ENCODE measurements around the gene INPP5A. TPM values are rescaled to one million over a fixed set of nuclear protein-coding genes. Genes with fewer than 3 reads are reported as not detected.

INPP5A gene
- polyA plus RNA-seq, 3 donors: 31.5 to 35.4 (median 33.1) TPM

DNA sequence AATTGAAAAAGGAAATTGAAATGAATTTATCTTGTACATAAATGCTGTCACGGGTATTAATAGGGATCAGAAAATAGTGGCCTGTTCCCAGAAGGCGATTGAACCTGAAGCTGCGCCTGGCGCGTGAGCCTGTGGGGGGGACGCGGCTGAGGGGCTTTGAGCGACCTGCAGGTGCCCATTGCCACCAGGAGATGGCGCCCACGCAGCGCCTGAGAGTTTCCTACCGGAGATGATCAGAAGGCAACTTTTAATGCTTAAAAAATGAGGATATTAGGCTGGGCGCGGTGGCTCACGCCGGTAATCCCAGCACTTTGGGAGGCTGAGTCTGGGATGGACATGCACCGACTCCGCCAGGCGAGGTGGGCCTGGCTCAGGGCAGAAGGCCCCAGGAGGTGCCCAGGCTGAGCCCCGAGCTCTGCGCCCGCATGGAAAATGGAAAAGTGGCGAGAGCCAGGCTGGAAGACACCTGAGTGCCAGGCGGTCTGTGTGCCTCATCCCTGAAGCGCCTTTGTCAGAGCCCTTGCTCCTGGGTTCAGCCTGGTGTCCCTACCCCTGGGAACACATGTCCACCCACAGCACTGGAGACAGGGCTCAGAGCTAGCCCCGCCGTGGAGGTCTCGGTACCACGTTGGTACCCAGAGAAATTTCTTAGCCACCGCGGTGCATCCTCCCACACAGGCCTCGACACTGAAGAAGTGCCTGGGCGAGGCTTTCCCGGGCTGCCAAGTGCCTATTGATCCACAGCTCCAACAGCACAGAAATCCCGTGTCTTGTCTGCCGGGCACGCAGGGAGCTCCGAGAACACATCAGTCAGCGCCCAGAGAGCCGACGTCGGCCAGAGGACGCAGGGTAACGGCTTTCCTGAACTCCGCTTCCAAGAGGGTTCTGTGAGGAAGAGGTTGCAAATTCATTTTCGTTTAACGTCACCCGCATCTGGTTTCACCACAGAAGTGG lies 117.4 kb downstream of the INPP5A start:
- DNase-seq: peak; percentile 61

GRCh38 chr10:132655735-132656134 lies 118.1 kb downstream of the INPP5A start:
- no peak for DNase-seq

DNA sequence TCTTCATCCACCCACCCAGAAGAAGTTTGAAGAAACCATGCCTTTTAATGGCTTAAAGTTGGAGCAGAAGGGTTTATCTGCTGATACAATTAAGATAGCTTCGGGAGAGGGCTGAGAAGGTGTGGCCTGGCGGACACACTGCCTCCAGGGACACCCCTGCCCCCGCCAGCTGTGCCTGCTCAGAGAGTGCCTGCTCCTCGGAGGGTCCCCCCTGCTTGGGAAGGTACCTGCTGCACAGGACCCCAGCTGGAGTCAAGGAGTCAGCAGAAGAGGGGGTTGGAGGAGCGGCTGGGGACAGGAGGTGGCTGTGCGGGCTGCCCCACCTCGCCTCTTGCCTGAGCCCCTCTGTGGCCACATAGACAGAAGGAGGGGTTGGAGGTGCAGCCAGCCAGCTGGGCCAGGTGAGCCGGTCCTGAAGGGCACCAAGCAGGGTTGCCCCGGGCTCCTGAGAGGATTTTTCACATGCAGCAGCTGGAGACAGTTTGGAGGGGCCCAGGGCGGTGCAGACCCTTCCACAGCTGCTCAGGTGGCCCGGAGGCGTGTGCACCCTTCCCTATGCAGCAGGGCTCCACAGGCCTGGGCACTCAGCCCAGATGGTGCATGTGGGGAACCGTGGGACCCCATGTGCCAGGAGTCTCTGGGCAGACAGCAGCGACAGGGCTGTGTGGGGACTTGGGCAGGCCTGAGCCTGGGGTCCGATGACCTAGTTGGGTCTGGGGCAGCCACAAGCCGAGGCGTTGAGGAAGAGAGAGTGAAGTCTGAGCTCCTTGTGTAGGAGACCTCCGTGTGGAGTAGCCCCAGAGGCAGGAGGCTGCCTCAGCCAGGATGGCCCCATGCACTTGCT lies 118.9 kb downstream of the INPP5A start:
- no peak for DNase-seq

- DNase-seq: no peak
These were observed 119.6 kb downstream of the INPP5A start for GRCh38 chr10:132657127-132657706.

DNA sequence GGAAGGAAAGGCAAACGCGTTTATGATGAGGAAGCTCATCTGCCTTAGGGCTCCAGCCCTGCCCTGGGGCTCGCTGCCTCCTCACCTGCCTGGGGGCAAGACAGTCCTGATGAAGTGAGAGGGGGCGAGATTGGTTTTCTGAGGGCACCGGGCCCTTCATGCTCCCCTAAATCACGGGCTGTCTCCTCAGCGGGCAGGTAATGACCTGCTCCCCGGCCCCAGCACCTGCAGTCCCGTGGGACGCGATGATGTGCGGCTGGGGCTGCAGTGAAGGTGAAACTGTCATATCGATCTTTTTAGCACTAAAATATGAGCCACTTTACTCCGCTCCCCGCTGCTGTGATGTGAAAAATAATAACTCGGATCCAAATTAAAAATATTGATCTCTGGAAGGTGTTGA lies 120.2 kb downstream of the INPP5A start:
- no peak for DNase-seq

- no peak for DNase-seq
These were observed 121.1 kb downstream of the INPP5A start for GRCh38 chr10:132658546-132659205.

- DNase-seq: no peak
These were observed 121.9 kb downstream of the INPP5A start for GRCh38 chr10:132659206-132660091.

- no peak for DNase-seq
These were observed 122.8 kb downstream of the INPP5A start for GRCh38 chr10:132660385-132660784.

DNA sequence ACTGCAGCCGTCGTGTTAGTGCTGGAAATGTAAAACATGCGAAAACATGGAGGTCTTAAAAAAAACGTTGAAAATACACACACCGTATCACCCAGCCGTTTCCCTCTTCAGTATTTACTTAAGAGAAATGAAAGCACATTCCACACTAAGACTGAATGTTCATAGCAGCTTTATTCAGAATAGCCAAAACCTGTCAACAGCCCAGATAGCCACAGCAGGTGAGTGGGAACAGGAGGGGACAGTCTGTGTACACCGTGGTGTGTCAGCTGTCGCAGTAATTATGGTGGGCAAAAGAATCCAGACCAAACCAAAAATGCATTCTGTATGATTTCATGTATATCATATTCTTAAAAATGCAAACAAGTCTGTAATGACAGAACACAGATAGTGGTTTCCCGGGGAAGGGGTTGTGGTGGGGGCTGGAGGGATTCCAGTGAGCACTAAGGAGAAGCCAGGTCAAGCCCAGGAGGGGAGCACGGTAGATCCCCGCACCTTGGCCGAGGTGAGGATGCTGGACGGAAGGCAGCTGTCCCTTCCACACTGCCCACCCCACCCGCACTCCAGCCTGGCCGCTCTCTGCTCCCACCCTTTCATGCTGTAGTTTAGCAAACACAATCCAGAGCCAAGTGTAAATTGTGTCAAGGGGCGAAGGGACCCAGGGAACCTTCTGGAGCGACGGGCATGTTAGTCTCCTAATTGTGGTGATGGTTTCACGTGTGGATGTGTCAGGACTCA lies 124.8 kb downstream of the INPP5A start:
- DNase-seq: no peak

DNA sequence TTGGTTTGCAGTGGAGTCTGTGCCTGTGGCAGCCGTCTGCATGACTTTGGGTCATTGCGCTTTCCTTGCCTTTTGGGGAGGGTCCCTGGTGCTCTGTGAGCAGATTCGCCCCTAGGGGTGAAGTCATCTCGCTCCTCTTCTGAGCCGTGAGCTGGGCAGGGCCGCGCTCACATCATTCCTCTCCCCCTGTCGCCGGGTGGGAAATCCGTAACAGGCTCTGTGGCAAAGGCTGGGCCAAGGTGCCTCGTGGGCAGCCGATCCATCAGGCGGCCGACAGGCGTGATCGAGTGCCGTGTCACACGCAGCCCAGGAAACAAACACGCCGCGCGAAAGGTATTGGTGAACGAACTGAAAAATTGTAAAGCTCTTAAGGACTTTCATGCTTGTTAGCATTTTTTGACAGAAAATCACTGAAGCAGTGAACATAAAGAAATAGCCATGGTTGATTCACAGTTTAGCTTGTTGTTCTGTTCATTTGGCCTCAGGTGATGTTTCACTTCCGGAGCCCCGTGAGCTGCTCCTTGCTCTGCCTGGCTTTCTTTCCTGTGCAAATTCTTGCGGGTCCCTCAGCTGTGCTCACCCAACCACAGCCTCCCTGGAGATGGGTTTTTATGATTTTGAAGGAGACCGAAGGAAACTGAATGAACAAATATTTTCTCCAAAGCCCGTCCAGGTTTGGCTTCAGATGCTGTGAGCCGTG lies 126.2 kb downstream of the INPP5A start:
- DNase-seq: peak; percentile 48

DNA sequence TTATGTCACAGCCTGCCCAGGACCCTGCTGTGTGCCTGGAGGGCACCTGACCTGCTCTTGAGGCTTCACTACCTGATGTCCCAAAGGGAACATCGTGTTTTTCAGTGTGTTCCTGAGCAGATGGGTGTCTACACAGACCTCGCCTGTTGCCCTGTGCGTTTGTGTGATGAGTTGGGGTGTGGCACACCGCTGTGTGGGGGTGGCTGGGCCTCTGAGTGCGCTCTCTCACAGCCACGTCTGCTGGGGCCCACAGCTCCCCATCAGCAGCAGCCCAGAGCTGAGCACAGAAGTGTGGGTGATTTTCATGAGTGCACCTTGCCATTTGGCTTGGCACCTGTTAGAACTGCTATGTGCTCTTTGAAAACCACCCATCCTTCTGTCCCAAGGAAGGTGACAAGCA lies 126.8 kb downstream of the INPP5A start:
- no peak for DNase-seq

DNA sequence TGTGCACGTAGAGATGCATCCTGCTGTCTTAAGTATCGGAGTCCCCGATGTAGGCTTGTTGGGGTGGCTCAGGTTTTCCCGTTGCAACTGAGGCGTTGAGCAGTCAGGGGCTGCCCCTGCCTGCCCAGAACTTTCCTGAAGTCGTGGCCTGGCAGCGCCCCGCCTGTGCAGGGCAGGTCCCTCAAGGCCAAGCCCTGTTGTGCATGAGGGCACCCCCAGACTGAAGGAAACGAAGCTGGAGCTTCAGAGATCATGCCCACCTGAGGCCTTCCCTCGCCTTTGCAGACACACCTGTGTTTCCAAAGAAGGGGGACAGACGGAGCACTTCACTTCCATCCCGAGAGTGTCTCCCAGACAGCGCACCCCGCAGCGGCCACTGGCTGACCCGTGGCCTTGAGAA lies 127.3 kb downstream of the INPP5A start:
- DNase-seq: no peak

- DNase-seq: no peak
These were observed 128.5 kb downstream of the INPP5A start for GRCh38 chr10:132665946-132666704.

GRCh38 chr10:132666705-132667341 lies 129.2 kb downstream of the INPP5A start:
- DNase-seq: no peak

GRCh38 chr10:132667342-132668047 lies 129.9 kb downstream of the INPP5A start:
- peak; percentile 67 for DNase-seq

GRCh38 chr10:132668048-132668394 lies 130.4 kb downstream of the INPP5A start:
- DNase-seq: no peak

- no peak for DNase-seq
These were observed 131.7 kb downstream of the INPP5A start for GRCh38 chr10:132669208-132669861.
